GM23338 (cell line): ENCODE data around the gene MCFD2. TPM values are rescaled to one million over a fixed set of nuclear protein-coding genes. Genes with fewer than 3 reads are reported as not detected.

Source experiments
- CREB1 ChIP-seq: fragments of 250-450 bp; sonication (Bioruptor Pico); IDR thresholded peaks from 2 replicates; pipeline ENCODE4 v1.5.0; 2020; ENCODE audit warnings: low read depth, mild to moderate bottlenecking, moderate library complexity
- CTCF ChIP-seq, 2 experiments: fragments of 200-600 bp in 1 of 2; sonication (generic) in 1 of 2; conservative IDR thresholded peaks; 2 replicates each; pipeline versions ENCODE4 v1.5.1 to v1.6.1; 2016 to 2017; ENCODE audit warnings: antibody characterized with exemption in 2 of 2, low read depth in 2 of 2, mild to moderate bottlenecking in 2 of 2, moderate library complexity in 1 of 2
- ETS1 ChIP-seq: IDR thresholded peaks from 2 replicates; pipeline ENCODE4 v1.6.1; 2016; ENCODE audit warnings: antibody characterized with exemption
- EZH2 ChIP-seq: fragments of 200-600 bp; sonication (generic); IDR thresholded peaks from one replicate; pipeline ENCODE4 v1.8.0; 2017; ENCODE audit warnings: antibody characterized with exemption, mild to moderate bottlenecking, low read depth; ENCODE audit not compliant: unreplicated experiment
- EZH2phosphoT487 ChIP-seq: fragments of 200-600 bp; sonication (generic); IDR thresholded peaks from one replicate; pipeline ENCODE4 v1.8.1; 2018; ENCODE audit warnings: antibody characterized with exemption; ENCODE audit not compliant: unreplicated experiment
- JUNB ChIP-seq: IDR thresholded peaks from one replicate; pipeline ENCODE4 v1.6.1; 2016; ENCODE audit warnings: antibody characterized with exemption; ENCODE audit not compliant: unreplicated experiment
- NANOG ChIP-seq: IDR thresholded peaks from 2 replicates; pipeline ENCODE4 v1.6.1; 2016; ENCODE audit warnings: antibody characterized with exemption, borderline replicate concordance
- POLR2AphosphoS5 ChIP-seq: IDR thresholded peaks from 2 replicates; pipeline ENCODE4 v1.6.1; 2016; ENCODE audit warnings: antibody characterized with exemption, low read depth
- REST ChIP-seq: IDR thresholded peaks from one replicate; pipeline ENCODE4 v1.6.1; 2018; ENCODE audit warnings: antibody characterized with exemption; ENCODE audit not compliant: unreplicated experiment
- STAT1 ChIP-seq: IDR thresholded peaks from one replicate; pipeline ENCODE4 v1.6.1; 2016; ENCODE audit warnings: antibody characterized with exemption; ENCODE audit not compliant: unreplicated experiment
- ZNF114 ChIP-seq: fragments of 250-450 bp; sonication (Bioruptor Pico); IDR thresholded peaks from 2 replicates; pipeline ENCODE4 v1.5.0; 2020; ENCODE audit warnings: mild to moderate bottlenecking, moderate library complexity
- ZNF331 ChIP-seq: fragments of 250-450 bp; sonication (Bioruptor Pico); IDR thresholded peaks from 2 replicates; pipeline ENCODE4 v1.5.0; 2020; ENCODE audit warnings: low read depth, mild to moderate bottlenecking, moderate library complexity
- polyA plus RNA-seq: library from polyadenylated mRNA; unstranded; fragments of >200 nt; fragmentation: Nextera tagmentation; extraction: Ambion mirVana; gene quantifications from 2 replicates; pipeline ENCODE4 v1.2.1, GENCODE V29; 2016
- total RNA-seq: library from RNA; depleted of rRNA; stranded (reverse); fragments of >200 nt; shearing (Covaris generic); gene quantifications from 2 replicates; pipeline ENCODE4 v1.2.3, GENCODE V29; 2014

Gene MCFD2
- total and polyA plus RNA-seq, 2 experiments from 2014 or later, result 55.1 to 91.9 TPM

- no peak for TF ChIP-seq EZH2
- no peak for TF ChIP-seq REST
- no peak for TF ChIP-seq JUNB
- no peak for TF ChIP-seq CTCF (conservative IDR thresholded peaks at IDR 0.05; ENCODE audit: low read depth in 2 of 2)
- no peak for TF ChIP-seq ZNF331
- TF ChIP-seq STAT1, result no peak
- TF ChIP-seq POLR2AphosphoS5, result no peak
- no peak for TF ChIP-seq ZNF114 (CRISPR knock-in tag)
- TF ChIP-seq EZH2phosphoT487, result no peak
- no peak for TF ChIP-seq ETS1
- TF ChIP-seq CREB1 (CRISPR knock-in tag), result no peak
- no peak for TF ChIP-seq NANOG
Observed at GRCh38 chr2:46875226-46875899, 40.2 kb downstream of the MCFD2 start (continued).
